ENCODE data around the gene RPH3AL.

The RPH3AL gene

GRCh38 chr17:214881-215331, 137.7 kb downstream of the RPH3AL start:
- TF ChIP-seq PATZ1 (tag by site-specific recombination; IDR thresholded peaks at IDR 0.05) (no peak), TSHZ1 (tag by site-specific recombination; IDR thresholded peaks at IDR 0.05; ENCODE audit: borderline replicate concordance) (no peak), ZNF580 (tag by site-specific recombination; IDR thresholded peaks at IDR 0.05) (no peak), ZNF10 (tag by site-specific recombination; IDR thresholded peaks at IDR 0.05) (no peak), ZNF423 (tag by site-specific recombination; IDR thresholded peaks at IDR 0.05) (no peak), ZNF830 (tag by site-specific recombination; IDR thresholded peaks at IDR 0.05; ENCODE audit: low read depth) (no peak), MYNN (tag by site-specific recombination; IDR thresholded peaks at IDR 0.05; ENCODE audit: borderline replicate concordance) (no peak), ZNF785 (tag by site-specific recombination; IDR thresholded peaks at IDR 0.05) (no peak), ZNF132 (tag by site-specific recombination; IDR thresholded peaks at IDR 0.05; ENCODE audit: borderline replicate concordance) (no peak), ZNF221 (tag by site-specific recombination; IDR thresholded peaks at IDR 0.05; ENCODE audit: borderline replicate concordance) (no peak), ZBTB17 (tag by site-specific recombination; IDR thresholded peaks at IDR 0.05) (no peak)
- H3K4me3 ChIP-seq (ENCODE audit: low read depth, low read length), result no peak overlapping the region
- CTCF ChIA-PET, result no interaction called here

GRCh38 chr17:213286-214105, 139.1 kb downstream of the RPH3AL start:
- H3K4me3 ChIP-seq (ENCODE audit: low read depth, low read length), result no peak overlapping the region
- peaks cover 0 to 7% of the 10 kb centered on the region in 2 experiments; a peak in 1 of 3 replicates for H3K36me3 ChIP-seq (ENCODE audit: control insufficient read depth in 2 of 2, insufficient read depth in 1 of 2, low read length in 2 of 2)
- no peak overlapping the region for H3K27ac ChIP-seq (ENCODE audit: extremely low read depth, low read depth, low read length)
- 0 out of 2 replicates have a peak, but pooled peaks cover 2% of the 10 kb centered on the region for H3K4me1 ChIP-seq (ENCODE audit: control insufficient read depth, insufficient read depth, low read length)
- POLR2A ChIA-PET, result no interaction called here
- no peak for TF ChIP-seq ZNF26 (tag by site-specific recombination; IDR thresholded peaks at IDR 0.05)
- TF ChIP-seq ZNF248 (tag by site-specific recombination; IDR thresholded peaks at IDR 0.05), result no peak
- CTCF ChIA-PET, result interaction anchor here (0.6 kb wide), 1 partner anchor 7 kb away, joined by 3 read pairs; no protein-coding TSS in a partner anchor
- no peaks in the 10 kb centered on the region for H3K9me3 ChIP-seq (ENCODE audit: control insufficient read depth, insufficient read depth, low read depth, low read length)

More at GRCh38 chr17:214881-215331, 137.7 kb downstream of the RPH3AL start:
- Histone ChIP-seq H3K36me3 (ENCODE audit: control insufficient read depth in 2 of 2, insufficient read depth in 1 of 2, low read length in 2 of 2) (peaks cover 0 to 7% of the 10 kb centered on the region in 2 experiments; a peak in 1 of 3 replicates), H3K27ac (ENCODE audit: extremely low read depth, low read depth, low read length) (no peak overlapping the region), H3K9me3 (ENCODE audit: control insufficient read depth, insufficient read depth, low read depth, low read length) (no peaks in the 10 kb centered on the region), H3K4me1 (ENCODE audit: control insufficient read depth, insufficient read depth, low read length) (0 out of 2 replicates have a peak, but pooled peaks cover 2% of the 10 kb centered on the region)
- POLR2A ChIA-PET, result no interaction called here
